ENCODE results near the gene CDK5RAP2. TPM values are rescaled to one million over a fixed set of nuclear protein-coding genes. Genes with fewer than 3 reads are reported as not detected.
"Not testable (repeated sequence)": the region's sequence is repeated elsewhere in the genome, so short reads cannot be mapped to it uniquely, and the experiment has no call there.

The CDK5RAP2 gene
- total RNA-seq, 1 donor from 2014 or later: 16.8 TPM

- Histone ChIP-seq H3K27me3 (ENCODE audit: control insufficient read depth, insufficient read depth, low read length) (no peaks in the 10 kb centered on the region), H3K36me3 (ENCODE audit: control insufficient read depth, insufficient read depth, low read length) (peaks cover 4% of the 10 kb centered on the region), H3K4me3 (ENCODE audit: low read depth, low read length) (no peak overlapping the region)
- DNase-seq (ENCODE audit: low read depth) (no peak), FAIRE-seq (no peak)
- no peak for TF ChIP-seq CTCF (IDR thresholded peaks at IDR 0.05; ENCODE audit: insufficient read depth, low read length, severe bottlenecking)
Observed at GRCh38 chr9:120561709-120562108, 18.3 kb downstream of the CDK5RAP2 start.

GRCh38 chr9:120559546-120559945 lies 20.4 kb downstream of the CDK5RAP2 start:
- Histone ChIP-seq H3K27me3 (ENCODE audit: control insufficient read depth, insufficient read depth, low read length) (no peaks in the 10 kb centered on the region), H3K36me3 (ENCODE audit: control insufficient read depth, insufficient read depth, low read length) (peaks cover 2% of the 10 kb centered on the region), H3K4me3 (ENCODE audit: low read depth, low read length) (no peak overlapping the region)
- FAIRE-seq: no peak
- no peak for TF ChIP-seq CTCF (IDR thresholded peaks at IDR 0.05; ENCODE audit: insufficient read depth, low read length, severe bottlenecking)
- no peak for DNase-seq (ENCODE audit: low read depth)

- FAIRE-seq: no peak
Observed at GRCh38 chr9:120558454-120558853, 21.5 kb downstream of the CDK5RAP2 start.

GRCh38 chr9:120557205-120557604 lies 22.8 kb downstream of the CDK5RAP2 start:
- H3K36me3 ChIP-seq (ENCODE audit: control insufficient read depth, insufficient read depth, low read length): peaks cover 2% of the 10 kb centered on the region
- FAIRE-seq (no peak), DNase-seq (ENCODE audit: low read depth) (no peak)
- no peak overlapping the region for H3K4me3 ChIP-seq (ENCODE audit: low read depth, low read length)
- no peak for TF ChIP-seq CTCF (IDR thresholded peaks at IDR 0.05; ENCODE audit: insufficient read depth, low read length, severe bottlenecking)
- H3K27me3 ChIP-seq (ENCODE audit: control insufficient read depth, insufficient read depth, low read length): no peaks in the 10 kb centered on the region

More at GRCh38 chr9:120558454-120558853, 21.5 kb downstream of the CDK5RAP2 start:
- peaks cover 2% of the 10 kb centered on the region for H3K36me3 ChIP-seq (ENCODE audit: control insufficient read depth, insufficient read depth, low read length)
- H3K27me3 ChIP-seq (ENCODE audit: control insufficient read depth, insufficient read depth, low read length): no peaks in the 10 kb centered on the region
- no peak overlapping the region for H3K4me3 ChIP-seq (ENCODE audit: low read depth, low read length)
- no peak for DNase-seq (ENCODE audit: low read depth)
- TF ChIP-seq CTCF (IDR thresholded peaks at IDR 0.05; ENCODE audit: insufficient read depth, low read length, severe bottlenecking): no peak

GRCh38 chr9:120556775-120557174 lies 23.2 kb downstream of the CDK5RAP2 start:
- no peak for TF ChIP-seq CTCF (IDR thresholded peaks at IDR 0.05; ENCODE audit: insufficient read depth, low read length, severe bottlenecking)
- Histone ChIP-seq H3K36me3 (ENCODE audit: control insufficient read depth, insufficient read depth, low read length) (peaks cover 2% of the 10 kb centered on the region), H3K27me3 (ENCODE audit: control insufficient read depth, insufficient read depth, low read length) (no peaks in the 10 kb centered on the region), H3K4me3 (ENCODE audit: low read depth, low read length) (no peak overlapping the region)
- FAIRE-seq: no peak
- DNase-seq (ENCODE audit: low read depth): no peak

GRCh38 chr9:120555839-120556238 lies 24.1 kb downstream of the CDK5RAP2 start:
- DNase-seq (ENCODE audit: low read depth): no peak
- TF ChIP-seq CTCF (IDR thresholded peaks at IDR 0.05; ENCODE audit: insufficient read depth, low read length, severe bottlenecking): no peak
- no peaks in the 10 kb centered on the region for H3K27me3 ChIP-seq (ENCODE audit: control insufficient read depth, insufficient read depth, low read length)
- H3K4me3 ChIP-seq (ENCODE audit: low read depth, low read length): no peak overlapping the region
- no peak for FAIRE-seq
- H3K36me3 ChIP-seq (ENCODE audit: control insufficient read depth, insufficient read depth, low read length): peaks cover 2% of the 10 kb centered on the region

GRCh38 chr9:120552210-120552704 lies 27.7 kb downstream of the CDK5RAP2 start:
- H3K36me3 ChIP-seq (ENCODE audit: control insufficient read depth, insufficient read depth, low read length); DNase-seq (ENCODE audit: low read depth); H3K27me3 ChIP-seq (ENCODE audit: control insufficient read depth, insufficient read depth, low read length); FAIRE-seq; H3K4me3 ChIP-seq (ENCODE audit: low read depth, low read length): not testable (repeated sequence)
